Psoas muscle (tissue), 8 donors: ENCODE measurements around the gene ATP9B. TPM values are rescaled to one million over a fixed set of nuclear protein-coding genes. Genes with fewer than 3 reads are reported as not detected.

Source experiments
- ATAC-seq, 4 donors: fragments of 200-7000 bp; cut with Tn5 transposase; one replicate each; pipeline ENCODE4 v1.9.1; 2020; ENCODE audit warnings: moderate library complexity in 3 of 4, mild to moderate bottlenecking in 2 of 4
- DNase-seq, 2 donors: peaks; one replicate each; pipeline ENCODE4 v3.0.0-alpha.2; 2020
- H3K27ac ChIP-seq: fragments of 200-600 bp; one replicate; pipeline ENCODE4 v1.8.0; 2022
- H3K27me3 ChIP-seq, 3 donors: fragments of 200-600 bp in 1 of 3; one replicate each; pipeline versions ENCODE4 v1.6.1 to v1.8.0; 2013 to 2022; ENCODE audit warnings: low read length in 2 of 3, mild to moderate bottlenecking in 2 of 3, moderate library complexity in 1 of 3; ENCODE audit not compliant: insufficient read depth in 3 of 3
- H3K36me3 ChIP-seq, 2 donors: fragments of 200-600 bp in 1 of 2; one replicate each; pipeline versions ENCODE4 v1.6.1 to v1.8.0; 2013 to 2022; ENCODE audit warnings: low read depth in 1 of 2, mild to moderate bottlenecking in 1 of 2, moderate library complexity in 1 of 2; ENCODE audit not compliant: insufficient read depth in 1 of 2
- H3K4me1 ChIP-seq: fragments of 200-600 bp; one replicate; pipeline ENCODE4 v1.8.0; 2022
- H3K4me3 ChIP-seq: fragments of 200-600 bp; one replicate; pipeline ENCODE4 v1.8.0; 2022; ENCODE audit warnings: mild to moderate bottlenecking
- H3K9me3 ChIP-seq: fragments of 200-600 bp; one replicate; pipeline ENCODE4 v1.8.0; 2022
- WGBS, 3 donors: extraction: QIAGEN DNeasy Blood & Tissue Kit; methylation state at CpG; one replicate each; pipeline versions ENCODE4 v1.1.6 to v1.1.7; 2013; 5-methylcytosine and 5-hydroxymethylcytosine counted together
- intact Hi-C, 2 donors: fragments of 100-400 bp; cut with DNase I; formaldehyde crosslinking; loops; one replicate each; pipeline versions ENCODE4 v1.11.0 to v1.14.2; 2022
- polyA plus RNA-seq, 3 donors: library from polyadenylated mRNA; stranded (reverse); fragments of 200-250 nt; gene quantifications; one replicate each; pipeline ENCODE4 v1.2.3, GENCODE V29; 2013
- total RNA-seq, 4 donors: library from RNA; stranded (reverse); fragmentation: NEBNext Ultra II Directional in 2 of 4; extraction: Animal tissue kit (Norgen Biotek cat#: 25700) in 2 of 4; gene quantifications; one replicate each; pipeline versions ENCODE4 v1.2.1 to v1.2.4, GENCODE V29; 2021 to 2023
- TF ChIP-seq, protein P1 (sequence below): fragments of 200-600 bp; IDR thresholded peaks from one replicate; pipeline ENCODE4 v1.8.0; 2022; ENCODE audit warnings: antibody characterized with exemption
- donor health status: healthy with polysubstance abuse.
- donor health status: DM: no; HTN: no; CAD: no; lungs with moderate emphysema.
- donor health status: Bipolar disorder and iron deficiency.
- donor health status: healthy.
- donor health status: DM: yes; HTN: yes; CAD: no.
- donor health status: DM: no; HTN: no; CAD: no.
- donor health status: DM: no; HTN: no; CAD: no.
- donor health status: DM: yes; HTN: yes; CAD: no.

ATP9B gene
- total and polyA plus RNA-seq, 7 donors, result 5.0 to 22.1 (median 9.8) TPM

DNA sequence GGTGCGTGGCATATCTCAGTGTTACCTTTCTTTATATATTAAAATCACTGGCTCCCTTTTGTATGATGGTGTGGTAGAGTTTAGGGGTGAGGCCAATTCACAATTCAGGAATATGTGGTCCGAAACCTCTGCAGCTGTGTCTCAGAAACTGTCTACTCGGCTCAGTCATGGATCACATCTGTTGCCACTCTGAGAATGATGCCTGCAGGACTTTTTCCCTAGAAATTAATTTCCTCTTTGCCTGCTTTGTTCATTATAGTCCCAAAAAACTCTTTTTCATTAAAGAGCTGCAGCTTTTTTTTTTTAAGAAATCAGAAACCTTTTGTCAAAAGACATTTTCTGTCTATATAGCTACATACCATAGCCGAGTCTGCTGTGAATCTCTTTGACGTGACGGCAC lies 221.7 kb downstream of the ATP9B start:
- no peaks in the 10 kb centered on the region for H3K9me3 ChIP-seq
- no peak for ATAC-seq
- no peaks in the 10 kb centered on the region for H3K4me1 ChIP-seq
- H3K27ac ChIP-seq, result no peak overlapping the region
- 95 to 99% (median 97%) methylated on average over 6 of the region's 6 CpGs for WGBS, 3 donors
- H3K27me3 ChIP-seq, result no peaks in the 10 kb centered on the region
- H3K4me3 ChIP-seq, result no peak overlapping the region
- no peak for DNase-seq
- intact Hi-C loops, result no loop called here
- TF ChIP-seq, protein P1, sequence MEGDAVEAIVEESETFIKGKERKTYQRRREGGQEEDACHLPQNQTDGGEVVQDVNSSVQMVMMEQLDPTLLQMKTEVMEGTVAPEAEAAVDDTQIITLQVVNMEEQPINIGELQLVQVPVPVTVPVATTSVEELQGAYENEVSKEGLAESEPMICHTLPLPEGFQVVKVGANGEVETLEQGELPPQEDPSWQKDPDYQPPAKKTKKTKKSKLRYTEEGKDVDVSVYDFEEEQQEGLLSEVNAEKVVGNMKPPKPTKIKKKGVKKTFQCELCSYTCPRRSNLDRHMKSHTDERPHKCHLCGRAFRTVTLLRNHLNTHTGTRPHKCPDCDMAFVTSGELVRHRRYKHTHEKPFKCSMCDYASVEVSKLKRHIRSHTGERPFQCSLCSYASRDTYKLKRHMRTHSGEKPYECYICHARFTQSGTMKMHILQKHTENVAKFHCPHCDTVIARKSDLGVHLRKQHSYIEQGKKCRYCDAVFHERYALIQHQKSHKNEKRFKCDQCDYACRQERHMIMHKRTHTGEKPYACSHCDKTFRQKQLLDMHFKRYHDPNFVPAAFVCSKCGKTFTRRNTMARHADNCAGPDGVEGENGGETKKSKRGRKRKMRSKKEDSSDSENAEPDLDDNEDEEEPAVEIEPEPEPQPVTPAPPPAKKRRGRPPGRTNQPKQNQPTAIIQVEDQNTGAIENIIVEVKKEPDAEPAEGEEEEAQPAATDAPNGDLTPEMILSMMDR, result no peak
- peaks cover 0 to 12% of the 10 kb centered on the region in 2 donors for H3K36me3 ChIP-seq

DNA sequence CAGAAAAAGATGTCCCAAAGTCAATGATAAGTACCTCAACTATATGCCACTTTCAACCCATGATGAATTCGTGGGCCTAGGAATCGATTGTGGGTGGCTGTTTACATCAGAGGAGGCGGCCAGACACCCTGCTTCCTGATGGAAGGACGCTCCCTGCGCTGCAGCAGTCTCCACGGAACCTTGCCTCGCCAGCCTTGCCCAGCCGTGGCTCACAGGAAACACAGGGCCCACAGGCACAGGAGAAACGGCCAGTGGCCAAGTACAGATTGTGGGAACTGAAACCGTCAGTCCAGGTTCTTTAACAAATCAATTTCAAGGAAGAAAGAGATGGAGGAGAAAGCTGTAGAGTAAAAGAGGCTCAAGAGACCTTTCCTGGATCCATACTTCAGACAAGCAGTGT lies 225.0 kb downstream of the ATP9B start:
- Histone ChIP-seq H3K27me3 (no peaks in the 10 kb centered on the region), H3K4me1 (no peaks in the 10 kb centered on the region), H3K4me3 (no peak overlapping the region), H3K36me3 (peaks cover 0 to 12% of the 10 kb centered on the region in 2 donors), H3K9me3 (no peaks in the 10 kb centered on the region), H3K27ac (no peak overlapping the region)
- DNase-seq (no peak), ATAC-seq (no peak)
- TF ChIP-seq, protein P1, result no peak
- intact Hi-C loops, result no loop called here
- WGBS, 3 donors, result 87 to 90% (median 90%) methylated on average over 10 of the region's 10 CpGs

DNA sequence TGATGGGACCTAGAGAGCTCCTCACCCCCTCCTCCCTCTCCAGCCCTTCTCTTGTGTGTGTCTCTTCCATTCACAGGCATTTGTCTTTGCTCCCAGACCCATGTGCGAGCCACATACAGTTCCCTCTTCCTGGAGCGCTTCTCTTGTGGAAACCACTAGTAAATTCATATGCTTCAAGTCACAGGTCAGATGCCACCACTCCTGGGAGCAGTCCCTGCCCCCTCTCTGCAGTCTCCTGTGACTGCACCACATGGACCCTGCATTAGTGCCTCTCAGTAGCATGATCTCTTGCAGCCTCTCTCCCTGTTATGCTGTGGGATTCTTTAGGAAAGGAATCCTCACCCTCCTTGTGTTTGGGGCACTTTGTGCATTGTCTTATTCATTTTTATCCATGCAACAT lies 230.1 kb downstream of the ATP9B start:
- no peak for DNase-seq
- Histone ChIP-seq H3K36me3 (peaks cover 0 to 18% of the 10 kb centered on the region in 2 donors), H3K9me3 (no peaks in the 10 kb centered on the region), H3K27ac (no peak overlapping the region), H3K4me1 (no peaks in the 10 kb centered on the region), H3K4me3 (no peak overlapping the region), H3K27me3 (no peaks in the 10 kb centered on the region)
- intact Hi-C loops, result no loop called here
- TF ChIP-seq, protein P1, result no peak
- WGBS, 3 donors, result 88 to 100% (median 95%) methylated on average over 2 of the region's 2 CpGs
- ATAC-seq, result no peak

DNA sequence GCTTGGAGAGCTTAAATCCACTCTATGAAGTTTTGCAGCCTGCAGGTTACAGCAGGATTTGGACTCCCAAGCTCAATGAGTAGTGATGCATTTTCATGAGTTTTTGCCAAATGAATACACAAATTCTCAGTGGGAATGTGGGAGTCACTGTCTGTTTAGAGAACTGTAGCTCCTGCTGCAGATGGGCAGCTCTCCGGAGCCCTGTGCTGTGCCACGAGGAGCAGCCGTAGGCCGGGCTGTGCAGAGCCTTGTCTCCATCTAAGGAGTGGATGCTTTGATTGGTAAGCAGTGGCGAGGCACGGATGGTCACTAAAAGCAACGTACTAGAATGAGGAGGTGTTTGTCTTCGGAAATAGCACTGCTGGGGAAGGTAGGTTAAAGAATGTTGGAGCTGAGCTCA lies 230.5 kb downstream of the ATP9B start:
- Histone ChIP-seq H3K4me3 (no peak overlapping the region), H3K9me3 (no peaks in the 10 kb centered on the region), H3K27me3 (no peaks in the 10 kb centered on the region), H3K27ac (no peak overlapping the region), H3K4me1 (no peaks in the 10 kb centered on the region), H3K36me3 (peaks cover 0 to 18% of the 10 kb centered on the region in 2 donors)
- intact Hi-C loops, result no loop called here
- no peak for DNase-seq
- TF ChIP-seq, protein P1, result no peak
- no peak for ATAC-seq
- 93 to 98% (median 95%) methylated on average over 8 of the region's 8 CpGs for WGBS, 3 donors

DNA sequence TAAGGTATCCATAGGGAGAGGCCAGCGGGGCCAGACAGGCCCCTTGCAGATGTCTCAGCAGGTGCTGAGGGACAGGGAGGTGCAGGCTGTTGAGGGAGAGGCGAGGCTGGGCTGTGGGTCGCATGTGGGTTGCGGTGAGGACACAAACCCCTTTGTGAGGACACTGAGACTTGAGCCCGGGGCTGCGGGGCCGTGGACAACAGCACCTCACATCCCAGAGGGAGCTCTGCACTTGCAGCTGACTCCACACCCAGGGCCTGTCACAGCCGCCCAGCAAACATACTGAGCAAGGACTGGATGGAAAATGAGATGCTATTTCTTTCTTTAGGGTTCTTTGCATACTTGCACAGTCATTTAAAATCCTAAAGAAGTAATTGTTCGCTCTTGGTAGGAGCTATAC lies 231.2 kb downstream of the ATP9B start:
- ATAC-seq (no peak), DNase-seq (no peak)
- no peaks in the 10 kb centered on the region for H3K4me1 ChIP-seq
- WGBS, 3 donors, result 84 to 91% (median 84%) methylated on average over 9 of the region's 9 CpGs
- H3K27ac ChIP-seq, result no peak overlapping the region
- no peaks in the 10 kb centered on the region for H3K27me3 ChIP-seq
- H3K9me3 ChIP-seq, result no peaks in the 10 kb centered on the region
- TF ChIP-seq, protein P1, result no peak
- intact Hi-C loops, result no loop called here
- H3K4me3 ChIP-seq, result no peak overlapping the region
- peaks cover 0 to 24% of the 10 kb centered on the region in 2 donors for H3K36me3 ChIP-seq
